ENCODE measurements around the gene KRTAP10-9.

The KRTAP10-9 gene

GRCh38 chr21:44664691-44665090 is 37.8 kb downstream of the KRTAP10-9 start:
- Histone ChIP-seq H3K9ac (ENCODE audit: low read depth, low read length) (no peak overlapping the region), H3K4me3 (ENCODE audit: low read depth, low read length) (no peak overlapping the region), H3K27me3 (ENCODE audit: control insufficient read depth, insufficient read depth, low read length) (no peaks in the 10 kb centered on the region), H3K4me1 (ENCODE audit: control insufficient read depth, insufficient read depth, low read length) (peaks cover 9% of the 10 kb centered on the region), H3K9me3 (ENCODE audit: control insufficient read depth, insufficient read depth, low read length) (no peaks in the 10 kb centered on the region), H3K36me3 (ENCODE audit: control insufficient read depth, insufficient read depth, low read length) (no peaks in the 10 kb centered on the region)

- H3K4me1 ChIP-seq (ENCODE audit: control insufficient read depth, insufficient read depth, low read length) = no peaks in the 10 kb centered on the region
- H3K4me3 ChIP-seq (ENCODE audit: low read depth, low read length) = no peak within 1 kb of the TSS
- peaks cover 9% of the 10 kb centered on the region for H3K9me3 ChIP-seq (ENCODE audit: control insufficient read depth, insufficient read depth, low read length)
- peaks cover 6% of the 10 kb centered on the region for H3K36me3 ChIP-seq (ENCODE audit: control insufficient read depth, insufficient read depth, low read length)
- H3K9ac ChIP-seq (ENCODE audit: low read depth, low read length) = no peak within 1 kb of the TSS
- H3K27me3 ChIP-seq (ENCODE audit: control insufficient read depth, insufficient read depth, low read length) = no peaks in the 10 kb centered on the region
These were observed 39.8 kb downstream of the KRTAP10-9 start, which contains the start of gene KRTAP12-2 for GRCh38 chr21:44666401-44667320. Gene KRTAP12-2 (minus strand): TSS chr21:44666927. CDS start chr21:44666886, 41 bp downstream.

GRCh38 chr21:44667612-44668011 is 40.7 kb downstream of the KRTAP10-9 start:
- Histone ChIP-seq H3K9me3 (ENCODE audit: control insufficient read depth, insufficient read depth, low read length) (peaks cover 9% of the 10 kb centered on the region), H3K4me3 (ENCODE audit: low read depth, low read length) (no peak overlapping the region), H3K4me1 (ENCODE audit: control insufficient read depth, insufficient read depth, low read length) (no peaks in the 10 kb centered on the region), H3K9ac (ENCODE audit: low read depth, low read length) (no peak overlapping the region), H3K36me3 (ENCODE audit: control insufficient read depth, insufficient read depth, low read length) (peaks cover 6% of the 10 kb centered on the region), H3K27me3 (ENCODE audit: control insufficient read depth, insufficient read depth, low read length) (no peaks in the 10 kb centered on the region)

- Histone ChIP-seq H3K4me3 (ENCODE audit: low read depth, low read length) (no peak overlapping the region), H3K36me3 (ENCODE audit: control insufficient read depth, insufficient read depth, low read length) (peaks cover 6% of the 10 kb centered on the region), H3K9ac (ENCODE audit: low read depth, low read length) (no peak overlapping the region), H3K27me3 (ENCODE audit: control insufficient read depth, insufficient read depth, low read length) (no peaks in the 10 kb centered on the region), H3K9me3 (ENCODE audit: control insufficient read depth, insufficient read depth, low read length) (peaks cover 9% of the 10 kb centered on the region), H3K4me1 (ENCODE audit: control insufficient read depth, insufficient read depth, low read length) (no peaks in the 10 kb centered on the region)
These were observed 43.9 kb downstream of the KRTAP10-9 start for GRCh38 chr21:44670642-44671432.

GRCh38 chr21:44671911-44672310 is 45.0 kb downstream of the KRTAP10-9 start:
- H3K27me3 ChIP-seq (ENCODE audit: control insufficient read depth, insufficient read depth, low read length) = no peaks in the 10 kb centered on the region
- H3K9ac ChIP-seq (ENCODE audit: low read depth, low read length) = no peak overlapping the region
- H3K4me3 ChIP-seq (ENCODE audit: low read depth, low read length) = no peak overlapping the region
- H3K36me3 ChIP-seq (ENCODE audit: control insufficient read depth, insufficient read depth, low read length) = peaks cover 6% of the 10 kb centered on the region
- H3K4me1 ChIP-seq (ENCODE audit: control insufficient read depth, insufficient read depth, low read length) = no peaks in the 10 kb centered on the region
- peaks cover 9% of the 10 kb centered on the region for H3K9me3 ChIP-seq (ENCODE audit: control insufficient read depth, insufficient read depth, low read length)

GRCh38 chr21:44677881-44678280 is 51.0 kb downstream of the KRTAP10-9 start:
- no peak overlapping the region for H3K4me3 ChIP-seq (ENCODE audit: low read depth, low read length)
- H3K27me3 ChIP-seq (ENCODE audit: control insufficient read depth, insufficient read depth, low read length) = no peaks in the 10 kb centered on the region
- no peak overlapping the region for H3K9ac ChIP-seq (ENCODE audit: low read depth, low read length)
- no peaks in the 10 kb centered on the region for H3K4me1 ChIP-seq (ENCODE audit: control insufficient read depth, insufficient read depth, low read length)
- no peaks in the 10 kb centered on the region for H3K9me3 ChIP-seq (ENCODE audit: control insufficient read depth, insufficient read depth, low read length)
- no peaks in the 10 kb centered on the region for H3K36me3 ChIP-seq (ENCODE audit: control insufficient read depth, insufficient read depth, low read length)
